Measurements from ENCODE around the gene VPS51.

DNA sequence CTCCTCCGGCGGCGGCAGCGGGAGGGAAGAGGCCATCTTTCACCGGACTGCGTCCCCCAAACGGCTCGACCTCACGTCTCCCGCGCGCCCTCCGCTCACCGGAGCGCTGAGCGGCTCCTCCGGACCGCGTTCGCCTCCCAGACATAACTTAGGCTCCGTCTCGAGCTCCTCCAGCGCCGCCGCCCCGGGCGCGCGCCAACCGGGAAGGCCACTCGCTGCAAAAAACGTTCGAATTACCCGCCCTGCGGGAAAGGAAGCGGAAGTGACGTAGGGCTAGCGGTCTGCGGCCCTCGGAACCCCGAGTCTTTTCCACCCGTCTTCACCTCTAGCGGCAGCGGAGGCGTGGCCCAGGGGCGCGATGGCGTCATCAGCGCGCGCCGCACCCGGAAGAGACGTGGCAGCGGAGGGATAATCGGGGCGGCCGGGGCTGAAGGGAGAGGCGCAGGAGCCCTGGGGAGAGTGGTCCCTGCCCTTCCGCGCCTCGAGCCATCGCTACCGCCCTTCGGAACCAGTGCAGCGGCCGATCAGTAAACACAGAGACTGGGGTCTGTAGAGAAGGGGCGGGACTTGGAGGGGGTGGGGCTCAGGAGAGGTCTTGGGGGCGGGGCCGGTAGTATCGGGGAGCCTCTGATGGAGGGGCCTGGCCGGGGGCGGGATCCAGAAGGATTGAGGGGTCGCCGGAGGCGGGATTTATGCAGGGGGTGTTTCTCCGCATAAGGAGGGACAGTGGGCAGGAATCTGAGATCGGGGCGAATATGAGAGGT, 12.0 kb upstream of the VPS51 start, which contains the start of the genes CDCA5 and ZFPL1:
- TF ChIP-seq CTCF (IDR thresholded peaks at IDR 0.05) = peak in 3 of 6 experiments; percentile 30 to 48 (median 39)
- peak in 3 of 4 donors; percentile 45 to 82 (median 55) for TF ChIP-seq POLR2A (IDR thresholded peaks at IDR 0.05)
- peak in 1 of 4 donors; percentile 63 for TF ChIP-seq EP300 (IDR thresholded peaks at IDR 0.05)
